OCI-LY7 (cell line): ENCODE data around the gene CDKAL1. TPM values are rescaled to one million over a fixed set of nuclear protein-coding genes. Genes with fewer than 3 reads are reported as not detected.
"Not testable (repeated sequence)": the region's sequence is repeated elsewhere in the genome, so short reads cannot be mapped to it uniquely, and the experiment has no call there.

Experiments used
- BruUV-seq: library from RNA; stranded (reverse); fragments of 400-500 nt; replicated peaks from 2 replicates; lab custom pipeline; 2021; lab: Mats Ljungman, UMichigan
- CTCF ChIA-PET: fragments of 300-600 bp; sonication (Branson Sonifier 250); formaldehyde crosslinking; loops from one replicate; lab custom pipeline; 2022; ENCODE audit warnings: antibody characterized with exemption; ENCODE audit not compliant: unreplicated experiment; lab: Charles Lee
- POLR2A ChIA-PET: fragments of 300-600 bp; sonication (Branson Sonifier 250); formaldehyde crosslinking; loops from one replicate; lab custom pipeline; 2022; ENCODE audit warnings: antibody characterized with exemption; lab: Charles Lee
- DNase-seq: peaks from one replicate; pipeline ENCODE4 v3.0.0-alpha.2; 2015; ENCODE audit warnings: low spot score
- H2AFZ ChIP-seq: fragments of 200-600 bp; sonication (generic), shearing (Covaris generic); 2 replicates; pipeline ENCODE4 v1.6.1; 2014; ENCODE audit warnings: mild to moderate bottlenecking, antibody characterized with exemption, low read length, moderate library complexity
- H3K27ac ChIP-seq: fragments of 200-600 bp; sonication (generic); 2 replicates; pipeline ENCODE4 v1.5.1; 2014; ENCODE audit warnings: mixed run types, low read depth, mild to moderate bottlenecking, moderate library complexity, low read length, inconsistent platforms; ENCODE audit not compliant: poor library complexity, severe bottlenecking
- H3K36me3 ChIP-seq: fragments of 200-600 bp; sonication (generic); 2 replicates; pipeline ENCODE4 v1.6.1; 2014; ENCODE audit warnings: mild to moderate bottlenecking, antibody characterized with exemption, low read length, moderate library complexity, mixed read lengths; ENCODE audit not compliant: insufficient read depth
- H3K4me1 ChIP-seq: fragments of 200-600 bp; sonication (generic); 2 replicates; pipeline ENCODE4 v1.5.1; 2014; ENCODE audit warnings: mild to moderate bottlenecking, low read length; ENCODE audit not compliant: insufficient read depth, poor library complexity, severe bottlenecking
- H3K4me2 ChIP-seq: fragments of 200-600 bp; sonication (generic); 2 replicates; pipeline ENCODE4 v1.6.1; 2014; ENCODE audit warnings: mild to moderate bottlenecking, low read length
- H3K4me3 ChIP-seq: fragments of 200-600 bp; sonication (generic); 2 replicates; pipeline ENCODE4 v1.5.1; 2014; ENCODE audit warnings: mild to moderate bottlenecking, low read depth, low read length; ENCODE audit not compliant: poor library complexity, severe bottlenecking
- H3K79me2 ChIP-seq: fragments of 200-600 bp; sonication (generic); 2 replicates; pipeline ENCODE4 v1.6.1; 2016; ENCODE audit warnings: low read depth, mild to moderate bottlenecking, low read length, moderate library complexity, mixed read lengths; ENCODE audit not compliant: insufficient read depth
- H3K9me2 ChIP-seq: fragments of 200-600 bp; sonication (generic); 2 replicates; pipeline ENCODE4 v1.6.1; 2016; ENCODE audit warnings: mild to moderate bottlenecking, low read length, mixed read lengths; ENCODE audit not compliant: insufficient read depth
- H3K9me3 ChIP-seq: fragments of 200-600 bp; sonication (generic); 2 replicates; pipeline ENCODE4 v1.6.1; 2014; ENCODE audit warnings: mild to moderate bottlenecking, mixed run types, low read length, mixed read lengths
- H4K20me1 ChIP-seq: fragments of 200-600 bp; sonication (generic); 2 replicates; pipeline ENCODE4 v1.6.1; 2014; ENCODE audit warnings: mild to moderate bottlenecking, antibody characterized with exemption, low read length, moderate library complexity, mixed read lengths; ENCODE audit not compliant: insufficient read depth
- CTCF ChIP-seq: fragments of 200-600 bp; sonication (generic); conservative IDR thresholded peaks from 2 replicates; pipeline ENCODE4 v1.5.1; 2014; ENCODE audit warnings: mild to moderate bottlenecking, antibody characterized with exemption, low read length, moderate library complexity, mixed read lengths
- EZH2phosphoT487 ChIP-seq: fragments of 200-600 bp; sonication (generic); IDR thresholded peaks from 2 replicates; pipeline ENCODE4 v1.6.1; 2018; ENCODE audit warnings: low read depth, borderline replicate concordance, mild to moderate bottlenecking, mixed run types, antibody characterized with exemption, low read length, moderate library complexity, mixed read lengths
- intact Hi-C: fragments of 100-400 bp; cut with micrococcal nuclease; formaldehyde crosslinking; loops from one replicate; pipeline ENCODE4 v1.10.0; 2022; ENCODE audit not compliant: unreplicated experiment
- total RNA-seq, 2 experiments: library from RNA; depleted of rRNA in 1 of 2; stranded (reverse); fragments of >200 nt in 1 of 2; shearing (Covaris generic) in 1 of 2; gene quantifications; 2 replicates each; pipeline ENCODE4 v1.2.3, GENCODE V29; 2014 to 2022

The CDKAL1 gene
- total RNA-seq, 2 experiments from 2014 or later = 19.9 to 21.1 TPM

- Histone ChIP-seq H4K20me1 (no peaks in the 10 kb centered on the region), H3K4me3 (no peak overlapping the region), H3K36me3 (no peaks in the 10 kb centered on the region), H3K79me2 (no peaks in the 10 kb centered on the region), H3K9me3 (no peaks in the 10 kb centered on the region), H3K9me2 (no peaks in the 10 kb centered on the region), H2AFZ (no peak overlapping the region), H3K27ac (no peak overlapping the region), H3K4me1 (no peaks in the 10 kb centered on the region), H3K4me2 (no peak overlapping the region)
- intact Hi-C loops = no loop called here
- BruUV-seq = no TSS peak
- POLR2A ChIA-PET = no interaction called here
- DNase-seq = no peak
- CTCF ChIA-PET = no interaction called here
- TF ChIP-seq EZH2phosphoT487 = no peak
- no peak for TF ChIP-seq CTCF
Observed at GRCh38 chr6:20717743-20718142, 183.5 kb downstream of the CDKAL1 start.

- Histone ChIP-seq H3K79me2 (no peaks in the 10 kb centered on the region), H3K36me3 (no peaks in the 10 kb centered on the region; the same call in 1 of the 2 replicates), H3K27ac (no peak overlapping the region), H3K9me2 (no peaks in the 10 kb centered on the region), H3K9me3 (no peaks in the 10 kb centered on the region), H3K4me3 (no peak overlapping the region), H2AFZ (no peak overlapping the region), H3K4me2 (no peak overlapping the region), H3K4me1 (no peaks in the 10 kb centered on the region), H4K20me1 (no peaks in the 10 kb centered on the region)
- no peak for DNase-seq
- TF ChIP-seq EZH2phosphoT487 (no peak), CTCF (no peak)
- ChIA-PET POLR2A (interaction anchor here (0.6 to 1.5 kb wide), 5 partner anchors 9 to 1009 kb away, joined by 3 to 4 read pairs (median 3); no protein-coding TSS in a partner anchor), CTCF (no interaction called here)
- intact Hi-C loops = no loop called here
- no TSS peak for BruUV-seq
Observed at GRCh38 chr6:20718705-20719653, 184.7 kb downstream of the CDKAL1 start.

GRCh38 chr6:20719980-20720379, 185.7 kb downstream of the CDKAL1 start:
- Histone ChIP-seq H3K9me2 (no peaks in the 10 kb centered on the region), H3K36me3 (no peaks in the 10 kb centered on the region; the same call in 1 of the 2 replicates), H3K79me2 (no peaks in the 10 kb centered on the region), H4K20me1 (no peaks in the 10 kb centered on the region), H3K4me2 (no peak overlapping the region), H2AFZ (no peak overlapping the region), H3K4me1 (no peaks in the 10 kb centered on the region), H3K4me3 (no peak overlapping the region), H3K27ac (no peak overlapping the region), H3K9me3 (no peaks in the 10 kb centered on the region)
- no TSS peak for BruUV-seq
- ChIA-PET POLR2A (interaction anchor here (1.5 kb wide), 1 partner anchor 10 kb away, joined by 4 read pairs; no protein-coding TSS in a partner anchor), CTCF (no interaction called here)
- no peak for DNase-seq
- intact Hi-C loops = no loop called here
- TF ChIP-seq CTCF = no peak
- no peak for TF ChIP-seq EZH2phosphoT487

DNA sequence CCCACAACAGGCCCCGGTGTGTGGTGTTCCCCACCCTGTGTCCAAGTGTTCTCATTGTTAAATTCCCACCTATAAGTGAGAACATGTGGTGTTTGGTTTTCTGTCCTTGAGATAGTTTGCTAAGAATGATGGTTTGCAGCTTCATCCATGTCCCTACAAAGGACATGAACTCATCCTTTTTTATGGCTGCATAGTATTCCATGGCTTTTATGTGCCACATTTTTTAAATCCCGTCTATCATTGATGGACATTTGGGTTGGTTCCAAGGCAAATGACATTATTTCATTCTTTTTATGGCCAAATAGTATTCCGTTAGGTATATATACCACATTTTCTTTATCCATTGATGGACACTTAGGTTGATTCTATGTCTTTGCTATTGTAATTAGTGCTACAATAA, 186.9 kb downstream of the CDKAL1 start:
- H3K79me2 ChIP-seq, H3K9me2 ChIP-seq, H3K27ac ChIP-seq, intact Hi-C loops, H2AFZ ChIP-seq, POLR2A ChIA-PET, BruUV-seq, H3K36me3 ChIP-seq, H4K20me1 ChIP-seq, H3K4me2 ChIP-seq, CTCF ChIA-PET, DNase-seq, H3K9me3 ChIP-seq, H3K4me1 ChIP-seq, H3K4me3 ChIP-seq: not testable (repeated sequence)
